ENCODE measurements around the gene NMNAT2.

- TF ChIP-seq CTCF (IDR thresholded peaks at IDR 0.05) (no peak), POLR2AphosphoS5 (IDR thresholded peaks at IDR 0.05) (no peak), POLR2A (IDR thresholded peaks at IDR 0.05) (no peak)
Measured at GRCh38 chr1:183274836-183275235, 143.3 kb downstream of the NMNAT2 start.
